ENCODE data around the gene OSBPL5. TPM values are rescaled to one million over a fixed set of nuclear protein-coding genes. Genes with fewer than 3 reads are reported as not detected.
"Not testable (repeated sequence)": the region's sequence is repeated elsewhere in the genome, so short reads cannot be mapped to it uniquely, and the experiment has no call there.

The OSBPL5 gene
- polyA plus RNA-seq, 4 donors: 18.2 to 20.9 (median 19.8) TPM

- no peak for DNase-seq (ENCODE audit: low read depth in 4 of 4, low spot score in 3 of 4)
These were observed 17.3 kb upstream of the OSBPL5 start for GRCh38 chr11:3182462-3182852.

DNA sequence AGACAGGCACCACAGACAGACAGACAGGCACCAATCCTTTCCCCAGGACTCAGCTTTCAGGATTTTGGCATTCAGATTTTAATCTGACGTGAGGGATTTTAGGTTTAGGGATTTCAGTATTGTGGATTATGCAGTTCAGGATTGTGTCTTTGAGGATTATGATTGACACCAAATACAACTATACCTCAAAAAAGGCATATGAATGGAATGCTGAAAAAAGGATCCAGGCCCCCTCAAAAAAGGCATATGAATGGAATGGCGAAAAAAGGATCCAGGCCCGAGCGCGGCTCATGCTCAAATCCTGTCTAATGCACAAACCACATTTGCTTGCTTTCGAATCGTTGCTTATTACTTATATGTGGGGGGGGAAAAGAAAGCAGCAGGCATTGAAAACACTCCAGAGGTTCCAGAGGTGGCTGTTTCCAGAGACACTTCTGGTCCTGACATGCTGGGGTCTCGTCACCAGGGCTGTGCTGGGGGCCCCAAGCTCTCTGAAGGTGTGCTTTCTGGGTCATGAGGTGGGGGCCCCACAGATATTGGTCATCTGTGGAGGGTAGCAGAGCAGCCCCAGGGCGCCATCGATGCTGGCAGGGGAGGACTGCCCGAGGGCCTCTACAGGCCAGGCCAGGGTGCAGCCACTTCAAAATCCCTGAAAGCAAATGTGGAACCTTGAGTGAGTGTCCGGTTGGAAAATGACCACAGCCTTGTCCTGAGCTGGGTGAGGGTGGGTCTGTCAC is 16.8 kb upstream of the OSBPL5 start:
- DNase-seq (ENCODE audit: low read depth in 4 of 4, low spot score in 3 of 4): no peak

- DNase-seq (ENCODE audit: low read depth in 4 of 4, low spot score in 3 of 4): no peak
These were observed 15.8 kb upstream of the OSBPL5 start for GRCh38 chr11:3180869-3181268.

DNA sequence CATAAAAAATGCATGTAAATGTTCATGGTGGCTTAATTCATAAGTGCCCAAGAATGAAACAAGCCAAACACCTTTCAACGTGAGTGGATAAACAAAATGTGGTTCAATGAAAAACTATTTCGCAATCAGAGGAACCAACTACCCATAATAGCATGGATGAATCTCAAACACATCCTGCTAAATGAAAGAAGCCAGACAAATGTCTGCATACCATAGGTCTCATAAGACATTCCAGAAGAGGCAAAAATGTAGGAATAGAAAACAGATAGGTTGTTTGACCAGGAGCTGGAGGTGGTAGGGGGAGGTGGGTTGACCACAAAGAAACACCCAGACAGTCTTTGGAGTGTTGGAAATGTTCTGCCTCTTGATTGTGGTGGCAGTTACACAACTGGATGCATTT is 13.2 kb upstream of the OSBPL5 start:
- no peak for DNase-seq (ENCODE audit: low read depth in 4 of 4, low spot score in 3 of 4)

DNA sequence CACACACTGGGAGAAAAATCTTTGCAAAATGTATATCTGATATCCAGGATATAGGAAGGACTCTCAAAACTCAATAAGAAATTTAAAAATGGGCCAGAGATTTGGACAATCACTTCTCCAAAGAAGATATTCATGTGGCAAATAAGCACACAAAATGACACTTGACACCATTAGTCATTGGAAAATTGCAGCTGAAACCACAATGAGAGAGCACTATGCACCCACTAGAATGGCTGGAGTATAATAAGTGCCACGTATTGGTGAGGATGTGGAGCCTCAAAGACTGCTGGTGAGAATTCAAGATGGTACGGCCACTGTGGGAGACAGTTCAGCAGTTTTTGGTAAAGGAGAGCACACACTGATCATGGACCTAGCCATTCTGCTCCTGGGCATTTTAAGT is 12.8 kb upstream of the OSBPL5 start:
- DNase-seq (ENCODE audit: low read depth in 4 of 4, low spot score in 3 of 4): no peak

DNA sequence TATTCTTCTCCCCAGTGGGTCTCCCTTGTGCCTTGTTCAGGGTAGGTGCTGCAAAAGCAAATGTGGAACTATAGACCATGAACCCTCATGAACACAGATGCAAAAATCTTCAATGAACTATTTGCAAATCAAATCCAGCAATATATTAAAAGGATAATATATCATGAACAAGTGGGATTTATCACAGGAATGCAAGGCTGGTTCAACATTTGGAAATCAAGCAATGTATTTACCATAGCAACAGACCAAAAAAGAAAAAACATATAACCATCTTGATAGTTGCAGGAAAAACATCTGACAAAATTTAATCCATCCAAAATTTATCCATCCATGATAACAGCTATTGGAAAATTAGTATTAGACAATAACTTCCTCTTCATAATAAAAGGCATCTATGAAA is 11.4 kb upstream of the OSBPL5 start:
- no peak for DNase-seq (ENCODE audit: low read depth in 4 of 4, low spot score in 3 of 4)

DNA sequence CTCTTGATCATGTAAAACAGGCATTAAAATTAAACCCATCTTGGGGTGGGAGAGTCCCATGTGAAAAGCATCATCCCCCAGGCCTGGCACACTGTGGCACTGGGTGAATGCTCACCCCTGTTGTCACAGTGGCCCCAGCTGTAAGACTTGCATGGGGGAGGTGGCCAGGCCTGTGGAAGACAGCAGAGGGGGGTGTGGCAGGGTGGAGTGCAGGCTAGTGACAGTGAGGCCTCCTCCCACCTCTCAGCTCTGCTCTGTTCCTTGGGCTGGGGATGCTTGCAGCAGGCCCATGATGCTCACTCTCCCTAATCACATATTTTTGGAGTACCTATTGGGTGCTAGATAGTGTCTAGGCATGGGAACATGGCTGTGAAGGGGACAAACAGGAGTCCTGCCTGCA is 10.1 kb upstream of the OSBPL5 start:
- DNase-seq (ENCODE audit: low read depth in 4 of 4, low spot score in 3 of 4): no peak

GRCh38 chr11:3174387-3174786 is 9.3 kb upstream of the OSBPL5 start:
- DNase-seq (ENCODE audit: low read depth in 4 of 4, low spot score in 3 of 4): no peak

DNA sequence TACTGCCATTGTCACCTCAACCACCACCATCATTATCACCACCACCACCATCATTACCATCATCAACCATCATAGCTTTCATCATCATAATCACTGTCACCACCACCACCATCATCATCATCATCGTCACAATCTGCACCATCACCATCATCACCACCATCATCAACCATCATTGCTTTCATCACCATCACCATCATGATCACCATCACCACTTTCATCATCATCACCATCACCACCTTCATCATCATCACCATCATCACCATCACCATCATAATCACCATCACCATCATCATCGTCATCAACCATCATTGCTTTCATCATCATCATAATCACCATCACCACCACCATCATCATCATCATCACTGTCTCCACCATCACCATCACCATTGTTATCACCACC is 8.7 kb upstream of the OSBPL5 start:
- DNase-seq (ENCODE audit: low read depth in 4 of 4, low spot score in 3 of 4): no peak

- DNase-seq (ENCODE audit: low read depth in 4 of 4, low spot score in 3 of 4): no peak
These were observed 6.9 kb upstream of the OSBPL5 start for GRCh38 chr11:3171931-3172560.

- DNase-seq (ENCODE audit: low read depth in 4 of 4, low spot score in 3 of 4): no peak
These were observed 5.9 kb upstream of the OSBPL5 start for GRCh38 chr11:3170756-3171650.

- no peak for DNase-seq (ENCODE audit: low read depth in 4 of 4, low spot score in 3 of 4)
These were observed 5.1 kb upstream of the OSBPL5 start for GRCh38 chr11:3170044-3170755.

GRCh38 chr11:3169255-3170043 is 4.3 kb upstream of the OSBPL5 start:
- DNase-seq (ENCODE audit: low read depth in 4 of 4, low spot score in 3 of 4): no peak

DNA sequence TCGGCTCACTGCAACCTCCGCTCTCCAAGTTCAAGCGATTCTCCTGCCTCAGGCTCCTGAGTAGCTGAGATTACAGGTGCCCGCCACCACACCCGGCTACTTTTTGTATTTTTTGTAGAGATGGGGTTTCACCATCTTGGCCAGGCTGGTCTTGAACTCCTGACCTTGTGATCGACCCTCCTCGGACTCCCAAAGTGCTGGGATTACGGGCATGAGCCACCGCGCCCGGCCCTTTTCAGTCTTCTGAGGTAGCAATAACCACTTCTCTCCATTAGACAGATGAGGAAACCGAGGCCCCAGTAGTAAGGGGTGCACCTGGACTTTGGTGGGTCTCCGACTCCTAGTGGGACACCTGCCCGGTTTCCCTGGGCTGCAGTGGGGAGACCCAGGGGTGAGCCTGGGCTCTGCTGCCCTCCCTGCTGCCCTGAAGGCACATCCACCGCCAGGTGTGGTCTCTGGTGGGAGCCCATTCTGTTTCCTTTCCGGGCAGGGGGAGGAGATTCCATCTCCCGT is 3.7 kb upstream of the OSBPL5 start:
- not testable (repeated sequence) for DNase-seq (ENCODE audit: low read depth in 4 of 4, low spot score in 3 of 4)

GRCh38 chr11:3167143-3168119 is 2.3 kb upstream of the OSBPL5 start:
- no peak for DNase-seq (ENCODE audit: low read depth in 4 of 4, low spot score in 3 of 4)

- DNase-seq (ENCODE audit: low read depth in 4 of 4, low spot score in 3 of 4): no peak
These were observed 1.4 kb upstream of the OSBPL5 start for GRCh38 chr11:3166268-3167142.

GRCh38 chr11:3165916-3166267 is 782 bp upstream of the OSBPL5 start:
- DNase-seq (ENCODE audit: low read depth in 4 of 4, low spot score in 3 of 4): no peak
